ENCODE data around the gene ISCA2. TPM values are rescaled to one million over a fixed set of nuclear protein-coding genes. Genes with fewer than 3 reads are reported as not detected.

The ISCA2 gene
- total and polyA plus RNA-seq, 2 donors (not counting 1 experiment from before 2014, with no cell fraction given), result 14.1 to 28.3 TPM

DNA sequence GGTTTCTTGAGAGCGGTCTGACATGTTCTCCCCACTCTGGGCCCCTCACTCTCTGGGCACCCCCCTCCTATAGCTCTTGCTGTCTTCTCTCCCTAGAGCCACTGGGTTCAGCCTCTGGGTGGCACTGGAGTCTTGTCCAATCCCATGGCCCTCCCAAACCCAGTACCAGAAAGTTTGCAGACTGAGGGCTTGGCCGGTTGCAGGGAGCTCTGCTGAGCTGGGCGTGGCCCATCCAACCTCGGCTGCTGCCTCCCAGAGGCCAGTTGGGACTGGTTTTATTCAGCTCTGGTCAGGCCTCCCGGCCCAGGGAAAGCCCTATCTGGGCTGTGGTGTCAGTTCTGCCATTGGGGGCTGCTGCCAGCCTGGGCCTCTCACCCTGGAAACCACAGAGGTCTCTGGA lies 37.9 kb downstream of the ISCA2 start:
- no peak overlapping the region for H3K9ac ChIP-seq (ENCODE audit: low read length)
- H3K36me3 ChIP-seq (replicated peaks in 1 of 2; ENCODE audit: control extremely low read depth in 1 of 2, control insufficient read depth in 1 of 2, extremely low read depth in 1 of 2, insufficient read depth in 2 of 2, low read length in 1 of 2), result no peaks in the 10 kb centered on the region
- Mint-ChIP-seq H3K27me3 (peaks cover 4% of the 10 kb centered on the region), H3K9me3 (ENCODE audit: insufficient read depth) (no peaks in the 10 kb centered on the region), H3K4me1 (no peaks in the 10 kb centered on the region), H3K27ac (no peak overlapping the region), H3K4me3 (no peak overlapping the region)
- DNase-seq, result no peak
- H3K27me3 ChIP-seq (replicated peaks in 1 of 4; ENCODE audit: control extremely low read depth in 1 of 4, control insufficient read depth in 3 of 4, insufficient read depth in 4 of 4, low read length in 3 of 4), result no peaks in the 10 kb centered on the region
- CTCF ChIA-PET, result no interaction called here
- intact Hi-C loops (cut with micrococcal nuclease), result no loop called here
- H2AFZ ChIP-seq (ENCODE audit: insufficient read depth, low read depth, low read length, poor library complexity, severe bottlenecking), result no peak overlapping the region
- POLR2A ChIA-PET, result no interaction called here
- no peaks in the 10 kb centered on the region for H4K20me1 ChIP-seq (ENCODE audit: control insufficient read depth, insufficient read depth, low read length, poor library complexity, severe bottlenecking)
- ATAC-seq (ENCODE audit: low read depth), result no peak
- 63% methylated on average over 5 of the region's 5 CpGs for WGBS (ENCODE audit: insufficient coverage)
- no peak overlapping the region for H3K27ac ChIP-seq (ENCODE audit: low read length in 2 of 2)
- H3K4me3 ChIP-seq (ENCODE audit: control extremely low read depth in 1 of 5, extremely low read depth in 1 of 5, insufficient read depth in 1 of 5, low read depth in 2 of 5, low read length in 4 of 5), result no peak overlapping the region
- H3K9me3 ChIP-seq (ENCODE audit: control extremely low read depth in 1 of 3, control insufficient read depth in 2 of 3, insufficient read depth in 1 of 3, low read length in 2 of 3), result no peaks in the 10 kb centered on the region
- no peak for TF ChIP-seq EZH2 (IDR thresholded peaks at IDR 0.05; ENCODE audit: borderline replicate concordance, insufficient read depth, low read depth, low read length, poor library complexity, severe bottlenecking)
- TF ChIP-seq, protein P1, sequence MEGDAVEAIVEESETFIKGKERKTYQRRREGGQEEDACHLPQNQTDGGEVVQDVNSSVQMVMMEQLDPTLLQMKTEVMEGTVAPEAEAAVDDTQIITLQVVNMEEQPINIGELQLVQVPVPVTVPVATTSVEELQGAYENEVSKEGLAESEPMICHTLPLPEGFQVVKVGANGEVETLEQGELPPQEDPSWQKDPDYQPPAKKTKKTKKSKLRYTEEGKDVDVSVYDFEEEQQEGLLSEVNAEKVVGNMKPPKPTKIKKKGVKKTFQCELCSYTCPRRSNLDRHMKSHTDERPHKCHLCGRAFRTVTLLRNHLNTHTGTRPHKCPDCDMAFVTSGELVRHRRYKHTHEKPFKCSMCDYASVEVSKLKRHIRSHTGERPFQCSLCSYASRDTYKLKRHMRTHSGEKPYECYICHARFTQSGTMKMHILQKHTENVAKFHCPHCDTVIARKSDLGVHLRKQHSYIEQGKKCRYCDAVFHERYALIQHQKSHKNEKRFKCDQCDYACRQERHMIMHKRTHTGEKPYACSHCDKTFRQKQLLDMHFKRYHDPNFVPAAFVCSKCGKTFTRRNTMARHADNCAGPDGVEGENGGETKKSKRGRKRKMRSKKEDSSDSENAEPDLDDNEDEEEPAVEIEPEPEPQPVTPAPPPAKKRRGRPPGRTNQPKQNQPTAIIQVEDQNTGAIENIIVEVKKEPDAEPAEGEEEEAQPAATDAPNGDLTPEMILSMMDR (IDR thresholded peaks at IDR 0.05), result no peak
- H3K79me2 ChIP-seq (ENCODE audit: control insufficient read depth, insufficient read depth, low read length), result no peaks in the 10 kb centered on the region
- H3K4me1 ChIP-seq (ENCODE audit: control insufficient read depth in 2 of 2, insufficient read depth in 2 of 2, low read length in 2 of 2), result no peaks in the 10 kb centered on the region
- H3K4me2 ChIP-seq (replicated peaks; ENCODE audit: low read depth, low read length, poor library complexity, severe bottlenecking), result no peak overlapping the region

DNA sequence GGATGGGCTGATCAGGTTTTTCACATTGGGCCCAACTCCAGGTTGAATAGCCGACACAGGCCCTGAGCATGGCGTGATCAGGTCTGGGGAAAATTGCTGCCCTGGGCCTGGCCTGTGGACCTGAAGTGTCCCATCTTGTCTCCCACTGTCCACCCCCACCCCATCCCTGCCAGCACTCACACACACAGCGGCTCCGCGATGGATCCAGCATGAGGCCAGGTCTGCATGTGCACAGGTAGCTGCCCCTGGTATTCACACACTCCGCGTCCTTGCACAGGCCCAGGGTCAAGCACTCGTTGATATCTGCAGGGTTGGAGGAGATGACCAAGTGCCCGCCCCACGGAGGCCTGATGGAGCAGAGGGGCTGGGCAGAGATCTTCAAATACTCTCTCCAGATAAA lies 38.7 kb downstream of the ISCA2 start:
- no peaks in the 10 kb centered on the region for H3K36me3 ChIP-seq (replicated peaks in 1 of 2; ENCODE audit: control extremely low read depth in 1 of 2, control insufficient read depth in 1 of 2, extremely low read depth in 1 of 2, insufficient read depth in 2 of 2, low read length in 1 of 2)
- no peaks in the 10 kb centered on the region for H3K27me3 ChIP-seq (replicated peaks in 1 of 4; ENCODE audit: control extremely low read depth in 1 of 4, control insufficient read depth in 3 of 4, insufficient read depth in 4 of 4, low read length in 3 of 4)
- H3K4me1 Mint-ChIP-seq, result no peaks in the 10 kb centered on the region
- no peak overlapping the region for H3K4me3 Mint-ChIP-seq
- H3K4me3 ChIP-seq (ENCODE audit: control extremely low read depth in 1 of 5, extremely low read depth in 1 of 5, insufficient read depth in 1 of 5, low read depth in 2 of 5, low read length in 4 of 5), result no peak overlapping the region
- H3K4me2 ChIP-seq (replicated peaks; ENCODE audit: low read depth, low read length, poor library complexity, severe bottlenecking), result no peak overlapping the region
- H3K9me3 ChIP-seq (ENCODE audit: control extremely low read depth in 1 of 3, control insufficient read depth in 2 of 3, insufficient read depth in 1 of 3, low read length in 2 of 3), result no peaks in the 10 kb centered on the region
- TF ChIP-seq, protein P1 (IDR thresholded peaks at IDR 0.05), result no peak
- TF ChIP-seq EZH2 (IDR thresholded peaks at IDR 0.05; ENCODE audit: borderline replicate concordance, insufficient read depth, low read depth, low read length, poor library complexity, severe bottlenecking), result no peak
- intact Hi-C loops (cut with micrococcal nuclease), result no loop called here
- no peak overlapping the region for H3K27ac ChIP-seq (ENCODE audit: low read length in 2 of 2)
- ChIA-PET POLR2A (no interaction called here), CTCF (no interaction called here)
- H3K27me3 Mint-ChIP-seq, result peaks cover 4% of the 10 kb centered on the region
- 99% methylated on average over 7 of the region's 10 CpGs for WGBS (ENCODE audit: insufficient coverage)
- no peak overlapping the region for H3K9ac ChIP-seq (ENCODE audit: low read length)
- no peaks in the 10 kb centered on the region for H4K20me1 ChIP-seq (ENCODE audit: control insufficient read depth, insufficient read depth, low read length, poor library complexity, severe bottlenecking)
- H2AFZ ChIP-seq (ENCODE audit: insufficient read depth, low read depth, low read length, poor library complexity, severe bottlenecking), result no peak overlapping the region
- H3K4me1 ChIP-seq (ENCODE audit: control insufficient read depth in 2 of 2, insufficient read depth in 2 of 2, low read length in 2 of 2), result no peaks in the 10 kb centered on the region
- DNase-seq (no peak), ATAC-seq (ENCODE audit: low read depth) (no peak)
- H3K9me3 Mint-ChIP-seq (ENCODE audit: insufficient read depth), result no peaks in the 10 kb centered on the region
- H3K79me2 ChIP-seq (ENCODE audit: control insufficient read depth, insufficient read depth, low read length), result no peaks in the 10 kb centered on the region
- H3K27ac Mint-ChIP-seq, result no peak overlapping the region
